Fibroblast of lung (primary cell): ENCODE results near the gene TFEC.

Experiments
- CTCF ChIP-seq, 2 donors: IDR thresholded peaks in 1 of 2; conservative IDR thresholded peaks in 1 of 2; 1 replicate in 1 of 2; 2 replicates in 1 of 2; pipeline ENCODE4 v1.5.1; 2011 to 2012; ENCODE audit warnings: low read length in 2 of 2, control low read depth in 1 of 2, inconsistent platforms in 1 of 2, low read depth in 1 of 2, mild to moderate bottlenecking in 1 of 2
- EZH2 ChIP-seq: IDR thresholded peaks from 2 replicates; pipeline ENCODE4 v1.5.1; 2012; ENCODE audit warnings: low read length, control low read depth, mild to moderate bottlenecking; ENCODE audit errors: missing control alignments

DNA sequence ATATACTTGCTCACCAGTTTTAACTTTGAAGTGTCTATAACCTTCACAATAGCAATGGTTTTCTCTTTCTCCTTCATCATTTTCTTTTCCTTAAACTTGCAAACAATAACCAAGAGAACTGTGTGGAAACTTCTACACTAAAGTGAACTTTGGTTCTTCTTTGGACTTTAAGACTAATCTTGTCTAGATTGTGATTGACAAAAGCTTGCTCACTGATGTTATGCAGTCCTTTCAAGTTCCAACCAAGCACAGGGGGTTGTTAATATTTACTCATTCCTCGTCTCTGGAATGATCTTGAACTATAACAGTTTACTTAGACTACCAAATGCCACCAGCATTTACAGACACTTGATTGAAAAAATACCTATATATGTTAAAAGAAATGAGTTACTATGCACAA is 62.4 kb downstream of the TFEC start:
- TF ChIP-seq CTCF (conservative IDR thresholded peaks at IDR 0.05 in 1 of 2, IDR thresholded peaks at IDR 0.05 in 1 of 2; ENCODE audit: low read depth in 1 of 2, low read length in 2 of 2) (no peak), EZH2 (no peak)
